Neural cell (in vitro differentiated cells): ENCODE results near the gene CPA5. TPM values are rescaled to one million over a fixed set of nuclear protein-coding genes. Genes with fewer than 3 reads are reported as not detected.
"Not testable (repeated sequence)": the region's sequence is repeated elsewhere in the genome, so short reads cannot be mapped to it uniquely, and the experiment has no call there.

ENCODE experiments used
- H2AFZ ChIP-seq: fragments of 200-600, 300-800 bp; sonication (generic), shearing (Covaris generic); 2 replicates; pipeline ENCODE4 v1.6.0; 2014; ENCODE audit warnings: low read depth, mild to moderate bottlenecking, antibody characterized with exemption, low read length, moderate library complexity
- H3F3A ChIP-seq: fragments of 200-600 bp; shearing (Covaris generic); 2 replicates; pipeline ENCODE4 v1.6.1; 2016; ENCODE audit warnings: mild to moderate bottlenecking, moderate library complexity, mixed read lengths, antibody characterized with exemption, low read length; ENCODE audit not compliant: insufficient read depth, poor library complexity, severe bottlenecking
- H3K27ac ChIP-seq: fragments of 200-600, 300-800 bp; sonication (generic), shearing (Covaris generic); 2 replicates; pipeline ENCODE4 v1.5.1; 2014; ENCODE audit warnings: mild to moderate bottlenecking, low read length, moderate library complexity
- H3K27me3 ChIP-seq: fragments of 300-800, 200-600 bp; sonication (generic), shearing (Covaris generic); 2 replicates; pipeline ENCODE4 v1.6.0; 2014; ENCODE audit warnings: mild to moderate bottlenecking, low read depth, low read length, moderate library complexity; ENCODE audit not compliant: insufficient read depth
- H3K36me3 ChIP-seq: fragments of 300-800, 200-600 bp; sonication (generic), shearing (Covaris generic); 2 replicates; pipeline ENCODE4 v1.5.1; 2014; ENCODE audit warnings: mild to moderate bottlenecking, antibody characterized with exemption, low read length, moderate library complexity; ENCODE audit not compliant: insufficient read depth
- H3K4me2 ChIP-seq: fragments of 300-800, 200-600 bp; sonication (generic), shearing (Covaris generic); 2 replicates; pipeline ENCODE4 v1.6.0; 2014; ENCODE audit warnings: mild to moderate bottlenecking, low read length
- H3K4me3 ChIP-seq: fragments of 300-800, 200-600 bp; sonication (generic), shearing (Covaris generic); 2 replicates; pipeline ENCODE4 v1.5.1; 2014; ENCODE audit warnings: mild to moderate bottlenecking, low read length, moderate library complexity
- H3K79me2 ChIP-seq: fragments of 200-600 bp; shearing (Covaris generic); replicated peaks from 2 replicates; pipeline ENCODE4 v1.6.0; 2014; ENCODE audit warnings: mild to moderate bottlenecking, low read length, moderate library complexity; ENCODE audit not compliant: insufficient read depth
- H3K9ac ChIP-seq: fragments of 300-800, 200-600 bp; sonication (generic), shearing (Covaris generic); 2 replicates; pipeline ENCODE4 v1.6.1; 2016; ENCODE audit warnings: mild to moderate bottlenecking, low read length, mixed read lengths
- H3K9me2 ChIP-seq: fragments of 200-600 bp; shearing (Covaris generic); 2 replicates; pipeline ENCODE4 v1.6.1; 2016; ENCODE audit warnings: mild to moderate bottlenecking, low read length, mixed read lengths; ENCODE audit not compliant: insufficient read depth
- H3K9me3 ChIP-seq: fragments of 200-600, 300-800 bp; sonication (generic), shearing (Covaris generic); 2 replicates; pipeline ENCODE4 v1.6.1; 2016; ENCODE audit warnings: mild to moderate bottlenecking, mixed run types, low read length, moderate library complexity, mixed read lengths
- H4K20me1 ChIP-seq: fragments of 200-600 bp; shearing (Covaris generic); 2 replicates; pipeline ENCODE4 v1.6.1; 2016; ENCODE audit warnings: mild to moderate bottlenecking, mixed run types; ENCODE audit not compliant: insufficient read depth
- CTCF ChIP-seq: fragments of 450-650 bp; IDR thresholded peaks from 2 replicates; pipeline ENCODE4 v1.5.1; 2014; ENCODE audit warnings: antibody characterized with exemption, mild to moderate bottlenecking, moderate library complexity; ENCODE audit not compliant: poor library complexity, severe bottlenecking
- EP300 ChIP-seq: fragments of 450-650 bp; conservative IDR thresholded peaks from 2 replicates; pipeline ENCODE4 v1.6.1; 2014; ENCODE audit warnings: antibody characterized with exemption, mild to moderate bottlenecking, moderate library complexity; ENCODE audit not compliant: poor library complexity, severe bottlenecking
- EZH2 ChIP-seq: fragments of 200-600, 300-800 bp; shearing (Covaris generic), sonication (generic); IDR thresholded peaks from 2 replicates; pipeline ENCODE4 v1.6.1; 2014; ENCODE audit warnings: antibody characterized with exemption, low read length, borderline replicate concordance, mild to moderate bottlenecking; ENCODE audit not compliant: insufficient read depth, poor library complexity, severe bottlenecking
- MXI1 ChIP-seq: fragments of 450-650 bp; conservative IDR thresholded peaks from 2 replicates; pipeline ENCODE4 v1.6.1; 2014; ENCODE audit warnings: antibody characterized with exemption, mild to moderate bottlenecking; ENCODE audit not compliant: poor library complexity, severe bottlenecking
- POLR2AphosphoS5 ChIP-seq: IDR thresholded peaks from 2 replicates; pipeline ENCODE4 v1.6.1; 2012
- RAD21 ChIP-seq: fragments of 450-650 bp; conservative IDR thresholded peaks from 2 replicates; pipeline ENCODE4 v1.6.1; 2014; ENCODE audit warnings: antibody characterized with exemption, mild to moderate bottlenecking, moderate library complexity
- REST ChIP-seq: IDR thresholded peaks from 2 replicates; pipeline ENCODE4 v1.6.1; 2012; ENCODE audit warnings: borderline replicate concordance
- SMC3 ChIP-seq: fragments of 450-650 bp; conservative IDR thresholded peaks from 2 replicates; pipeline ENCODE4 v1.6.1; 2014; ENCODE audit warnings: antibody characterized with exemption, mild to moderate bottlenecking, moderate library complexity; ENCODE audit not compliant: poor library complexity
- TAF1 ChIP-seq: IDR thresholded peaks from 2 replicates; pipeline ENCODE4 v1.6.1; 2012; ENCODE audit warnings: low read depth
- polyA plus RNA-seq: library from polyadenylated mRNA; depleted of rRNA; stranded (reverse); fragments of >200 nt; gene quantifications from 2 replicates; pipeline ENCODE4 v1.2.3, GENCODE V29; 2014

The CPA5 gene
- polyA plus RNA-seq, 1 donor from 2014 or later: not detected

GRCh38 chr7:130309986-130310385 lies 34.6 kb upstream of the CPA5 start:
- H3K9me2 ChIP-seq: no peaks in the 10 kb centered on the region
- H3K27me3 ChIP-seq: no peaks in the 10 kb centered on the region
- H3K36me3 ChIP-seq: no peaks in the 10 kb centered on the region
- H3K27ac ChIP-seq: no peak overlapping the region
- H3K4me2 ChIP-seq: no peak overlapping the region
- H3K4me3 ChIP-seq: no peak overlapping the region
- TF ChIP-seq TAF1: no peak
- no peak for TF ChIP-seq CTCF
- TF ChIP-seq MXI1: no peak
- TF ChIP-seq POLR2AphosphoS5: no peak
- no peak for TF ChIP-seq EP300
- no peak for TF ChIP-seq EZH2
- H3K79me2 ChIP-seq: no peaks in the 10 kb centered on the region
- H4K20me1 ChIP-seq: no peaks in the 10 kb centered on the region
- no peaks in the 10 kb centered on the region for H3K9me3 ChIP-seq
- H3F3A ChIP-seq: no peaks in the 10 kb centered on the region
- no peak overlapping the region for H3K9ac ChIP-seq
- H2AFZ ChIP-seq: no peak overlapping the region

- no peak overlapping the region for H3K27ac ChIP-seq
- H3F3A ChIP-seq: no peaks in the 10 kb centered on the region
- H2AFZ ChIP-seq: no peak overlapping the region
- TF ChIP-seq POLR2AphosphoS5: no peak
- no peak overlapping the region for H3K4me3 ChIP-seq
- H4K20me1 ChIP-seq: no peaks in the 10 kb centered on the region
- no peak overlapping the region for H3K9ac ChIP-seq
- no peaks in the 10 kb centered on the region for H3K9me3 ChIP-seq
- H3K27me3 ChIP-seq: no peaks in the 10 kb centered on the region
- H3K4me2 ChIP-seq: no peak overlapping the region
- H3K79me2 ChIP-seq: no peaks in the 10 kb centered on the region
- no peaks in the 10 kb centered on the region for H3K9me2 ChIP-seq
- no peaks in the 10 kb centered on the region for H3K36me3 ChIP-seq
Measured at GRCh38 chr7:130314305-130314704, 30.3 kb upstream of the CPA5 start.

- H4K20me1 ChIP-seq: no peaks in the 10 kb centered on the region
- no peaks in the 10 kb centered on the region for H3K36me3 ChIP-seq
- H3K9ac ChIP-seq: no peak overlapping the region
- no peak overlapping the region for H3K27ac ChIP-seq
- H3K79me2 ChIP-seq: no peaks in the 10 kb centered on the region
- no peak overlapping the region for H3K4me3 ChIP-seq
- H3K9me3 ChIP-seq: no peaks in the 10 kb centered on the region
- no peaks in the 10 kb centered on the region for H3K9me2 ChIP-seq
- H3F3A ChIP-seq: no peaks in the 10 kb centered on the region
- no peaks in the 10 kb centered on the region for H3K27me3 ChIP-seq
- no peak overlapping the region for H3K4me2 ChIP-seq
- no peak for TF ChIP-seq POLR2AphosphoS5
- TF ChIP-seq RAD21: no peak
- TF ChIP-seq EP300: no peak
- no peak for TF ChIP-seq MXI1
- TF ChIP-seq SMC3: no peak
- TF ChIP-seq CTCF: no peak
- TF ChIP-seq TAF1: no peak
- TF ChIP-seq EZH2: no peak
- TF ChIP-seq REST: no peak
- H2AFZ ChIP-seq: no peak overlapping the region
Measured at GRCh38 chr7:130319541-130319940, 25.1 kb upstream of the CPA5 start.

- H3K27ac ChIP-seq, H3F3A ChIP-seq, H3K9ac ChIP-seq, H4K20me1 ChIP-seq, H3K27me3 ChIP-seq, H3K79me2 ChIP-seq, H3K9me2 ChIP-seq, H3K9me3 ChIP-seq, H3K4me3 ChIP-seq, H2AFZ ChIP-seq, H3K4me2 ChIP-seq, H3K36me3 ChIP-seq: not testable (repeated sequence)
Measured at GRCh38 chr7:130321542-130322229, 22.9 kb upstream of the CPA5 start.
